ENCODE data around the gene SLC1A1. TPM values are rescaled to one million over a fixed set of nuclear protein-coding genes. Genes with fewer than 3 reads are reported as not detected.
A peak's percentile ranks its signal among the peaks of the same experiment; 100 is the strongest.

Gene SLC1A1
- total RNA-seq, 3 donors from 2014 or later (not counting 1 experiment from before 2014, with no cell fraction given) = not detected

GRCh38 chr9:4515958-4516375 lies 25.7 kb downstream of the SLC1A1 start:
- Mint-ChIP-seq H3K4me1 (peaks cover 15 to 18% of the 10 kb centered on the region in 2 donors), H3K27ac (peak overlapping the region in 1 of 2 donors; percentile 2), H3K36me3 (no peaks in the 10 kb centered on the region), H3K27me3 (ENCODE audit: low read depth in 2 of 2) (no peaks in the 10 kb centered on the region), H3K4me3 (no peak overlapping the region), H3K9me3 (no peaks in the 10 kb centered on the region)
- peaks cover 15% of the 10 kb centered on the region for H3K4me1 ChIP-seq (ENCODE audit: control insufficient read depth, insufficient read depth, low read length)
- no peaks in the 10 kb centered on the region for H3K27me3 ChIP-seq (ENCODE audit: control insufficient read depth, insufficient read depth, low read length)
- H3K4me3 ChIP-seq (ENCODE audit: low read length) = no peak overlapping the region
- intact Hi-C loops (cut with micrococcal nuclease) = no loop called here
- no peaks in the 10 kb centered on the region for H3K36me3 ChIP-seq (ENCODE audit: control insufficient read depth, insufficient read depth, low read length)
- TF ChIP-seq, protein P1, sequence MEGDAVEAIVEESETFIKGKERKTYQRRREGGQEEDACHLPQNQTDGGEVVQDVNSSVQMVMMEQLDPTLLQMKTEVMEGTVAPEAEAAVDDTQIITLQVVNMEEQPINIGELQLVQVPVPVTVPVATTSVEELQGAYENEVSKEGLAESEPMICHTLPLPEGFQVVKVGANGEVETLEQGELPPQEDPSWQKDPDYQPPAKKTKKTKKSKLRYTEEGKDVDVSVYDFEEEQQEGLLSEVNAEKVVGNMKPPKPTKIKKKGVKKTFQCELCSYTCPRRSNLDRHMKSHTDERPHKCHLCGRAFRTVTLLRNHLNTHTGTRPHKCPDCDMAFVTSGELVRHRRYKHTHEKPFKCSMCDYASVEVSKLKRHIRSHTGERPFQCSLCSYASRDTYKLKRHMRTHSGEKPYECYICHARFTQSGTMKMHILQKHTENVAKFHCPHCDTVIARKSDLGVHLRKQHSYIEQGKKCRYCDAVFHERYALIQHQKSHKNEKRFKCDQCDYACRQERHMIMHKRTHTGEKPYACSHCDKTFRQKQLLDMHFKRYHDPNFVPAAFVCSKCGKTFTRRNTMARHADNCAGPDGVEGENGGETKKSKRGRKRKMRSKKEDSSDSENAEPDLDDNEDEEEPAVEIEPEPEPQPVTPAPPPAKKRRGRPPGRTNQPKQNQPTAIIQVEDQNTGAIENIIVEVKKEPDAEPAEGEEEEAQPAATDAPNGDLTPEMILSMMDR (IDR thresholded peaks at IDR 0.05) = no peak
- ATAC-seq (no peak), DNase-seq (no peak)
- H3K9me3 ChIP-seq (ENCODE audit: control insufficient read depth, insufficient read depth, low read length) = no peaks in the 10 kb centered on the region
- whole genome bisulfite sequencing (ENCODE audit: insufficient coverage) = 82% methylated on average over 1 of the region's 1 CpG
- H3K27ac ChIP-seq (ENCODE audit: low read length) = no peak overlapping the region

DNA sequence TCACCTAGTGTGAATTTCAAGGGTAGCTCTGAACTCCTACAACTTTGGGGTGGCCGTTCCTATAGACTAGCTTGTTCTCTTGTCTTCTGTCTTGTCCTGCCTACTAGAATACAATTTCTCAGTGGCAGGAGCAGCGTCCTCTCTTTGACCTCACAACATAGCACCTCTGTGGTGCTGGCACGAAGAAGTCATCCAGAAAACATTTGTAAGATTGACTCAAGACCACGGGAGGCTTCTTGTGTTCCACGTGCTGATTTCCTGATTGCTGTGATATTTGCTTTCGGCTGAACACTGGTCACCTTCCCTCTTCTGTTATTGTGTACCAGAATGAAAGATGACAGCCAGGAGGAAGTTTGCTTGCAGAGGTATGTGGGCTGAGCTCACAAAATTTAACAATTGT lies 27.0 kb downstream of the SLC1A1 start:
- no peaks in the 10 kb centered on the region for H3K27me3 ChIP-seq (ENCODE audit: control insufficient read depth, insufficient read depth, low read length)
- H3K27ac ChIP-seq (ENCODE audit: low read length) = no peak overlapping the region
- no peaks in the 10 kb centered on the region for H3K36me3 ChIP-seq (ENCODE audit: control insufficient read depth, insufficient read depth, low read length)
- Mint-ChIP-seq H3K4me1 (peaks cover 15 to 18% of the 10 kb centered on the region in 2 donors), H3K4me3 (peak overlapping the region; percentile 32), H3K36me3 (no peaks in the 10 kb centered on the region), H3K27me3 (ENCODE audit: low read depth in 2 of 2) (no peaks in the 10 kb centered on the region), H3K9me3 (no peaks in the 10 kb centered on the region), H3K27ac (peak overlapping the region; percentile 6 to 14)
- intact Hi-C loops (cut with micrococcal nuclease) = no loop called here
- DNase-seq (no peak), ATAC-seq (peak; percentile 29 to 58 (median 56))
- no peak overlapping the region for H3K4me3 ChIP-seq (ENCODE audit: low read length)
- TF ChIP-seq, protein P1 (IDR thresholded peaks at IDR 0.05) = no peak
- H3K9me3 ChIP-seq (ENCODE audit: control insufficient read depth, insufficient read depth, low read length) = no peaks in the 10 kb centered on the region
- H3K4me1 ChIP-seq (ENCODE audit: control insufficient read depth, insufficient read depth, low read length) = peaks cover 15% of the 10 kb centered on the region
- 33% methylated on average over 6 of the region's 6 CpGs for WGBS (ENCODE audit: insufficient coverage)

- H3K4me1 ChIP-seq (ENCODE audit: control insufficient read depth, insufficient read depth, low read length) = peaks cover 15% of the 10 kb centered on the region
- Mint-ChIP-seq H3K36me3 (no peaks in the 10 kb centered on the region), H3K9me3 (no peaks in the 10 kb centered on the region), H3K4me1 (peaks cover 15 to 18% of the 10 kb centered on the region in 2 donors), H3K27ac (no peak overlapping the region), H3K4me3 (no peak overlapping the region), H3K27me3 (ENCODE audit: low read depth in 2 of 2) (peaks cover 0 to 7% of the 10 kb centered on the region in 2 donors)
- TF ChIP-seq, protein P1 (IDR thresholded peaks at IDR 0.05) = no peak
- H3K36me3 ChIP-seq (ENCODE audit: control insufficient read depth, insufficient read depth, low read length) = no peaks in the 10 kb centered on the region
- no peak overlapping the region for H3K27ac ChIP-seq (ENCODE audit: low read length)
- no peaks in the 10 kb centered on the region for H3K9me3 ChIP-seq (ENCODE audit: control insufficient read depth, insufficient read depth, low read length)
- H3K4me3 ChIP-seq (ENCODE audit: low read length) = no peak overlapping the region
- WGBS (ENCODE audit: insufficient coverage) = 82% methylated on average over 1 of the region's 2 CpGs
- no peaks in the 10 kb centered on the region for H3K27me3 ChIP-seq (ENCODE audit: control insufficient read depth, insufficient read depth, low read length)
- ATAC-seq = no peak
- intact Hi-C loops (cut with micrococcal nuclease) = no loop called here
- DNase-seq = no peak
These were observed 29.3 kb downstream of the SLC1A1 start for GRCh38 chr9:4519604-4520003.

DNA sequence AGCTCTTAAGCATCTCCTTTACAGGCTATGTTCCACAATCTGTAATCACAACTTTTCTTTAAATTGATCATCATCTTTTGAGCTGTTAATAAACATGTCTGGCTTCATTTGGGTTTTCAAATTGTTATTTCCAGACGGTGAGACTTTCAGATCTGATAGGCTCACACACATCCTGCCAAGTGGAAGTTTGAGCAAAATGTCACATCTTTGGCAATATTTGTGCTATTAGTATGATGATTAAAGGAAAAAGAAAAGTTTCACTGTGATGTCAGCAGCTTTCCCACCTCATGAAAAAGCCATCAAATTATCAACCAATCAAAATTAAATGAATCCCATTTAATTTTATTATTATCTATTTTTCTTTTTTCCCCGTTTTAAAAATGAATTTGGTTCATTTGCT lies 29.8 kb downstream of the SLC1A1 start:
- Histone ChIP-seq H3K4me3 (ENCODE audit: low read length) (no peak overlapping the region), H3K27ac (ENCODE audit: low read length) (no peak overlapping the region), H3K27me3 (ENCODE audit: control insufficient read depth, insufficient read depth, low read length) (no peaks in the 10 kb centered on the region), H3K36me3 (ENCODE audit: control insufficient read depth, insufficient read depth, low read length) (no peaks in the 10 kb centered on the region), H3K9me3 (ENCODE audit: control insufficient read depth, insufficient read depth, low read length) (no peaks in the 10 kb centered on the region), H3K4me1 (ENCODE audit: control insufficient read depth, insufficient read depth, low read length) (peaks cover 15% of the 10 kb centered on the region)
- TF ChIP-seq, protein P1 (IDR thresholded peaks at IDR 0.05) = no peak
- H3K4me3 Mint-ChIP-seq = no peak overlapping the region
- no peaks in the 10 kb centered on the region for H3K36me3 Mint-ChIP-seq
- DNase-seq = no peak
- WGBS (ENCODE audit: insufficient coverage) = 42% methylated on average over 1 of the region's 2 CpGs
- peaks cover 0 to 7% of the 10 kb centered on the region in 2 donors for H3K27me3 Mint-ChIP-seq (ENCODE audit: low read depth in 2 of 2)
- H3K9me3 Mint-ChIP-seq = no peaks in the 10 kb centered on the region
- no peak for ATAC-seq
- H3K27ac Mint-ChIP-seq = no peak overlapping the region
- H3K4me1 Mint-ChIP-seq = peaks cover 15 to 18% of the 10 kb centered on the region in 2 donors
- intact Hi-C loops (cut with micrococcal nuclease) = no loop called here
